Loucy (cell line): ENCODE data around the gene ACAT2.
"Not testable (repeated sequence)": the region's sequence is repeated elsewhere in the genome, so short reads cannot be mapped to it uniquely, and the experiment has no call there.

ENCODE experiments used
- CTCF ChIP-seq: fragments of 200-600 bp; sonication (generic); conservative IDR thresholded peaks from 2 replicates; pipeline ENCODE4 v1.5.1; 2014; ENCODE audit warnings: mild to moderate bottlenecking, antibody characterized with exemption, low read length
- EZH2phosphoT487 ChIP-seq: fragments of 200-600 bp; IDR thresholded peaks from 2 replicates; pipeline ENCODE4 v1.6.1; 2018; ENCODE audit warnings: antibody characterized with exemption, mild to moderate bottlenecking, moderate library complexity, borderline replicate concordance

GRCh38 chr6:159733395-159733794 is 28.4 kb upstream of the ACAT2 start:
- TF ChIP-seq CTCF, EZH2phosphoT487: not testable (repeated sequence)
